Neural progenitor cell (in vitro differentiated cells): Measurements from ENCODE around the gene PRCP. TPM values are rescaled to one million over a fixed set of nuclear protein-coding genes. Genes with fewer than 3 reads are reported as not detected.
A peak's percentile ranks its signal among the peaks of the same experiment; 100 is the strongest.

Source experiments
- DNase-seq: peaks from one replicate; pipeline ENCODE4 v3.0.0-alpha.2; 2016; ENCODE audit warnings: low spot score
- H2AFZ ChIP-seq: fragments of 200-600 bp; sonication (generic); replicated peaks from 2 replicates; pipeline ENCODE4 v1.6.1; 2016; ENCODE audit warnings: antibody characterized with exemption
- H3F3A ChIP-seq: fragments of 200-600 bp; sonication (generic); 2 replicates; pipeline ENCODE4 v1.6.1; 2016; ENCODE audit warnings: antibody characterized with exemption, low read depth
- H3K27ac ChIP-seq: fragments of 200-600 bp; sonication (generic); 2 replicates; pipeline ENCODE4 v1.5.1; 2016; ENCODE audit warnings: mild to moderate bottlenecking
- H3K27me3 ChIP-seq: fragments of 200-600 bp; sonication (generic); 2 replicates; pipeline ENCODE4 v1.6.1; 2016; ENCODE audit warnings: mild to moderate bottlenecking, moderate library complexity
- H3K36me3 ChIP-seq: fragments of 200-600 bp; sonication (generic); 2 replicates; pipeline ENCODE4 v1.5.1; 2016
- H3K4me1 ChIP-seq: fragments of 200-600 bp; sonication (generic); 2 replicates; pipeline ENCODE4 v1.6.1; 2016; ENCODE audit warnings: mixed run types
- H3K4me2 ChIP-seq: fragments of 200-600 bp; sonication (generic); 2 replicates; pipeline ENCODE4 v1.6.1; 2016
- H3K4me3 ChIP-seq: fragments of 200-600 bp; sonication (generic); 2 replicates; pipeline ENCODE4 v1.5.1; 2016
- H3K79me2 ChIP-seq: fragments of 200-600 bp; sonication (generic); 2 replicates; pipeline ENCODE4 v1.6.1; 2016; ENCODE audit warnings: low read depth
- H3K9ac ChIP-seq: fragments of 200-600 bp; sonication (generic); 2 replicates; pipeline ENCODE4 v1.6.1; 2016
- H3K9me3 ChIP-seq: fragments of 200-600 bp; sonication (generic); 2 replicates; pipeline ENCODE4 v1.5.1; 2016; ENCODE audit warnings: low read depth
- H4K20me1 ChIP-seq: fragments of 200-600 bp; sonication (generic); 2 replicates; pipeline ENCODE4 v1.6.1; 2016; ENCODE audit warnings: low read depth
- H3K27ac Mint-ChIP-seq: 3 replicates; pipeline ENCODE4 v1.8.0; 2021; ENCODE audit warnings: mixed read lengths
- H3K27me3 Mint-ChIP-seq: 2 replicates; pipeline ENCODE4 v1.8.0; 2022; ENCODE audit warnings: low read depth, mild to moderate bottlenecking, inconsistent platforms, moderate library complexity, mixed read lengths; ENCODE audit not compliant: insufficient read depth
- H3K36me3 Mint-ChIP-seq: 3 replicates; pipeline ENCODE4 v1.8.0; 2021; ENCODE audit warnings: mixed read lengths
- H3K4me1 Mint-ChIP-seq: 3 replicates; pipeline ENCODE4 v1.8.0; 2021; ENCODE audit warnings: mixed read lengths
- H3K4me3 Mint-ChIP-seq: 3 replicates; pipeline ENCODE4 v1.8.0; 2021; ENCODE audit warnings: mild to moderate bottlenecking, moderate library complexity, mixed read lengths
- H3K9me3 Mint-ChIP-seq: 3 replicates; pipeline ENCODE4 v1.8.0; 2020; ENCODE audit warnings: mixed read lengths
- EZH2 ChIP-seq: fragments of 200-600 bp; sonication (generic); IDR thresholded peaks from 2 replicates; pipeline ENCODE4 v1.6.1; 2017; ENCODE audit warnings: antibody characterized with exemption, mild to moderate bottlenecking, moderate library complexity
- EZH2phosphoT487 ChIP-seq: fragments of 200-600 bp; sonication (generic); IDR thresholded peaks from 2 replicates; pipeline ENCODE4 v1.6.1; 2017; ENCODE audit warnings: antibody characterized with exemption
- total RNA-seq: library from RNA; depleted of rRNA; stranded (reverse); fragments of >200 nt; gene quantifications from 2 replicates; pipeline ENCODE4 v1.2.3, GENCODE V29; 2015; ENCODE audit warnings: low replicate concordance
- TF ChIP-seq, protein P1 (sequence below): fragments of 200-600 bp; sonication (generic); IDR thresholded peaks from 2 replicates; pipeline ENCODE4 v1.5.1; 2017; ENCODE audit warnings: antibody characterized with exemption, mild to moderate bottlenecking

The PRCP gene
- total RNA-seq, 1 donor from 2014 or later, result 67.4 TPM

DNA sequence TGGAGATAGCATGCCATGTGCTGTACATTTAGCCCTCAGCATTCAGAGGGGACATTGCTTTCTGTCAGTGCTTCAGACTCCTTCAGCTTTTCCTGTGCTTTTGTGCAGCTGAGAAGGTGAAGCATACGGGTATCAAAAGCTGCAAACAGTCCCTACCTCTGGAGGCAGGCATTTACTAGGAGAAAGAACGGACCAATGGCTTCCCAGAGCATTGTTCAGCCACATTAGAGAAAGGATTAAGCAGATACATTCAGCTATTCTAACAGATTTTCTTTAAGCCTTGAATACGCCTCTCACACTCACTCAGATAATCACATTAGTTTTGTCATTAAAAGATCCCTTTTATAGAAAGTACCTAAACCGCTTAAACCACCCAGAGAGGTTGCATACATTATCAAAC is 85.9 kb downstream of the PRCP start:
- no peak overlapping the region for H3K4me3 ChIP-seq
- H2AFZ ChIP-seq, result no peak overlapping the region
- no peak overlapping the region for H3K9ac ChIP-seq
- no peak overlapping the region for H3K27ac ChIP-seq
- no peaks in the 10 kb centered on the region for H3K36me3 Mint-ChIP-seq
- peaks cover 19% of the 10 kb centered on the region for H3K4me1 ChIP-seq
- no peaks in the 10 kb centered on the region for H3K36me3 ChIP-seq
- peak; percentile 86 for DNase-seq
- no peaks in the 10 kb centered on the region for H3K79me2 ChIP-seq
- H3K4me1 Mint-ChIP-seq, result peaks cover 55% of the 10 kb centered on the region
- peaks cover 78% of the 10 kb centered on the region for H4K20me1 ChIP-seq
- H3K9me3 ChIP-seq, result no peaks in the 10 kb centered on the region
- peak overlapping the region; percentile 41 for H3K4me3 Mint-ChIP-seq
- H3K27me3 Mint-ChIP-seq, result peaks cover 5% of the 10 kb centered on the region
- H3K27me3 ChIP-seq, result peaks cover 99% of the 10 kb centered on the region
- H3F3A ChIP-seq, result peaks cover 28% of the 10 kb centered on the region
- H3K9me3 Mint-ChIP-seq, result no peaks in the 10 kb centered on the region
- peak overlapping the region; percentile 62 for H3K4me2 ChIP-seq
- peak overlapping the region; percentile 95 for H3K27ac Mint-ChIP-seq
- TF ChIP-seq EZH2phosphoT487, result peak; percentile 100
- TF ChIP-seq EZH2, result no peak
- TF ChIP-seq, protein P1, sequence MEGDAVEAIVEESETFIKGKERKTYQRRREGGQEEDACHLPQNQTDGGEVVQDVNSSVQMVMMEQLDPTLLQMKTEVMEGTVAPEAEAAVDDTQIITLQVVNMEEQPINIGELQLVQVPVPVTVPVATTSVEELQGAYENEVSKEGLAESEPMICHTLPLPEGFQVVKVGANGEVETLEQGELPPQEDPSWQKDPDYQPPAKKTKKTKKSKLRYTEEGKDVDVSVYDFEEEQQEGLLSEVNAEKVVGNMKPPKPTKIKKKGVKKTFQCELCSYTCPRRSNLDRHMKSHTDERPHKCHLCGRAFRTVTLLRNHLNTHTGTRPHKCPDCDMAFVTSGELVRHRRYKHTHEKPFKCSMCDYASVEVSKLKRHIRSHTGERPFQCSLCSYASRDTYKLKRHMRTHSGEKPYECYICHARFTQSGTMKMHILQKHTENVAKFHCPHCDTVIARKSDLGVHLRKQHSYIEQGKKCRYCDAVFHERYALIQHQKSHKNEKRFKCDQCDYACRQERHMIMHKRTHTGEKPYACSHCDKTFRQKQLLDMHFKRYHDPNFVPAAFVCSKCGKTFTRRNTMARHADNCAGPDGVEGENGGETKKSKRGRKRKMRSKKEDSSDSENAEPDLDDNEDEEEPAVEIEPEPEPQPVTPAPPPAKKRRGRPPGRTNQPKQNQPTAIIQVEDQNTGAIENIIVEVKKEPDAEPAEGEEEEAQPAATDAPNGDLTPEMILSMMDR, result no peak

GRCh38 chr11:82811369-82811768 is 88.9 kb downstream of the PRCP start:
- H3K27ac Mint-ChIP-seq, result peak overlapping the region; percentile 26

DNA sequence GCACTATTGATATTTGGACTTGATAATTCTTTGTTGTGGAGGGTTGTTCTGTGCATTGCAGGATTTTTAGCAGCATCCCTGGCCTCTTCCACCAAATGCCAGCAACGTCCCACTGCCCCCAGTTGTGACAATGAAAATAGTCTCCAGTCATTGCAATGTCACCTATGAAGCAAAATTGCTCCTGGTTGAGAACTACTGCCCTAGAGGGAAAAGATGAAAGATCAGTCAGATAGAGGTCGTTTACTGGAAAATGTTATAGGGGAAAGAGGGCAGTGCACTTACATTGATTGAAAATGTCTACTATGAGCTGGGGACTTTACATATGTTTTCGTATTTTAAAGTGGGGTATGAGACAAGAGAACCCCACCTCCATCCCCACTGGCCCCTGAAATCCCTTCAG is 89.5 kb downstream of the PRCP start:
- Histone ChIP-seq H3K4me3 (no peak overlapping the region), H3F3A (peaks cover 25% of the 10 kb centered on the region), H3K27ac (no peak overlapping the region), H4K20me1 (peaks cover 53% of the 10 kb centered on the region), H3K9ac (no peak overlapping the region), H3K4me1 (peaks cover 19% of the 10 kb centered on the region), H3K27me3 (peaks cover 99% of the 10 kb centered on the region), H3K9me3 (no peaks in the 10 kb centered on the region), H3K36me3 (no peaks in the 10 kb centered on the region), H2AFZ (no peak overlapping the region), H3K79me2 (no peaks in the 10 kb centered on the region), H3K4me2 (no peak overlapping the region)
- DNase-seq, result no peak
- H3K9me3 Mint-ChIP-seq, result peaks cover 6% of the 10 kb centered on the region
- H3K36me3 Mint-ChIP-seq, result no peaks in the 10 kb centered on the region
- TF ChIP-seq EZH2, result no peak
- no peak for TF ChIP-seq EZH2phosphoT487
- TF ChIP-seq, protein P1, result no peak
- peaks cover 43% of the 10 kb centered on the region for H3K4me1 Mint-ChIP-seq
- H3K4me3 Mint-ChIP-seq, result no peak overlapping the region
- H3K27ac Mint-ChIP-seq, result no peak overlapping the region
- H3K27me3 Mint-ChIP-seq, result peaks cover 2% of the 10 kb centered on the region

More at GRCh38 chr11:82811369-82811768, 88.9 kb downstream of the PRCP start:
- Mint-ChIP-seq H3K4me3 (no peak overlapping the region), H3K9me3 (no peaks in the 10 kb centered on the region), H3K4me1 (peaks cover 48% of the 10 kb centered on the region), H3K27me3 (peaks cover 5% of the 10 kb centered on the region), H3K36me3 (no peaks in the 10 kb centered on the region)
- no peak overlapping the region for H3K27ac ChIP-seq
- H3F3A ChIP-seq, result peaks cover 28% of the 10 kb centered on the region
- no peaks in the 10 kb centered on the region for H3K79me2 ChIP-seq
- H3K4me1 ChIP-seq, result peaks cover 19% of the 10 kb centered on the region
- peak; percentile 46 for DNase-seq
- no peak overlapping the region for H3K4me3 ChIP-seq
- TF ChIP-seq EZH2 (no peak), EZH2phosphoT487 (no peak)
- TF ChIP-seq, protein P1, result no peak
- no peaks in the 10 kb centered on the region for H3K9me3 ChIP-seq
- H3K4me2 ChIP-seq, result no peak overlapping the region
- no peak overlapping the region for H3K9ac ChIP-seq
- H4K20me1 ChIP-seq, result peaks cover 59% of the 10 kb centered on the region
- peaks cover 99% of the 10 kb centered on the region for H3K27me3 ChIP-seq
- no peak overlapping the region for H2AFZ ChIP-seq
- H3K36me3 ChIP-seq, result no peaks in the 10 kb centered on the region
